PC-3 (cell line): ENCODE results near the gene ZSCAN9.

ENCODE experiments used
- CTCF ChIP-seq: fragments of 300-600 bp; sonication (generic); conservative IDR thresholded peaks from 2 replicates; pipeline ENCODE4 v1.5.1; 2017; ENCODE audit warnings: antibody characterized with exemption, low read depth, mild to moderate bottlenecking, low read length
- EZH2phosphoT487 ChIP-seq: fragments of 300-600 bp; sonication (generic); IDR thresholded peaks from 2 replicates; pipeline ENCODE4 v1.6.1; 2018; ENCODE audit warnings: mild to moderate bottlenecking, antibody characterized with exemption, low read length, borderline replicate concordance

GRCh38 chr6:28206527-28206926 lies 18.5 kb upstream of the ZSCAN9 start:
- TF ChIP-seq CTCF (no peak), EZH2phosphoT487 (no peak)
